ENCODE data around the gene SLC7A8. TPM values are rescaled to one million over a fixed set of nuclear protein-coding genes. Genes with fewer than 3 reads are reported as not detected.
"Not testable (repeated sequence)": the region's sequence is repeated elsewhere in the genome, so short reads cannot be mapped to it uniquely, and the experiment has no call there.

SLC7A8 gene
- total RNA-seq, 1 donor from 2014 or later = 4.7 TPM

DNA sequence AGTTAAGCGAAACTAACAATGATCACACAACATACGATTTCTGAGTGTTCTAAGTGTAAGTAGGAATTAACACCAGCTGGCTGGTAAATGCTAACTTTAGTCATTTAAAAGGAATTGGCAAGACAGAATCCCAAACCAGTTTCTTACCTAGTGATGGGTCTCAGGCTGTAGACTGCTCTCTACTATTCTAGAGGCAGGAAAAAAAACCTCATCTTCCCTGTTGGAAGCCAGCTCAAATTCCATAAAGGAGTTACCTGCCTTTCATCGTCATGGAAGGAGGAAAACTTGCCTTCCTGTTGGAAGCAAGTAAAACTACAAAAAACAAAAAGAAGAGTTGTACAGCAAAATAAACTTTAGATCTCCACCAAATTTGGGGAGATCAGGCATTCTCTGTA, 23.7 kb upstream of the SLC7A8 start:
- H3K4me3 ChIP-seq (ENCODE audit: low read length in 3 of 3) = no peak overlapping the region
- no peak overlapping the region for H3K9ac ChIP-seq (ENCODE audit: low read depth in 1 of 3, low read length in 3 of 3)
- no peaks in the 10 kb centered on the region for H3K9me3 ChIP-seq (ENCODE audit: control insufficient read depth in 3 of 3, low read length in 3 of 3)
- no peak overlapping the region for H3K27ac ChIP-seq (ENCODE audit: low read depth, low read length)
- no peaks in the 10 kb centered on the region for H3K27me3 ChIP-seq (ENCODE audit: control insufficient read depth in 3 of 3, insufficient read depth in 3 of 3, low read length in 3 of 3)
- no peaks in the 10 kb centered on the region for H3K36me3 ChIP-seq (ENCODE audit: control insufficient read depth in 3 of 3, insufficient read depth in 3 of 3, low read length in 3 of 3)
- H3K4me1 ChIP-seq (ENCODE audit: control insufficient read depth in 3 of 3, insufficient read depth in 3 of 3, low read length in 3 of 3) = no peaks in the 10 kb centered on the region

DNA sequence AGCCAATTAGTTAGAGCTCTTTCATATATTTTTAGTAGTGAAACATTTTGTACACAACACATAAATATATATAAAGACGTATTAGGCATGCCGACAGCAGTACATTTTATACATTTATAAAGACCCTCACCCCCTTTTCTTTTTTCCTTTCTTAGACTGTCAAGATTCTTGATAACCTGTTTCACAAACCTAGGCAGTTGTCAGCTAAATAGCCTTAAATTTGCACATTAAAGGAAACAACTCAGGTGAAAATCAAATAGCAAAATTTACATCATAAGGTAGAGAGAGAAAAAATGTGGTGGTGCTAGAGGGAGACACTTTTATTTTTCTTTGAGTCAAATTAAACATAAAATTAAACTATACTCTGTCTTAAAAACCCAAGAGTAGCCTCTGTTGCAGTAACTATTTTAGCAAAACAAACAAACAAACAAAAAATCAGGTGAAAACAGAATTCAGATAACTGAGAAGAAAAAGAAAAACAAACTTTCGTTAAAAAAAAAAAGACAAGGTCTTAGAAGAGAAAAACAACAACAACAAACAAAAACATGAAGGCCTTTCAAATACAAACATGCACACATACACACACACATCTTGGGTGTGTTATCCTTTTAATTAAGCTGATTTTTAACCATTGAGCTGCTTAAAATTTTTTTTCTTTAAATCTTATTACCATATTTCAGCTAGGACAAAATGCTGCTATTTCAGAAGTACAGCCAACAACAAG, 23.1 kb upstream of the SLC7A8 start:
- Histone ChIP-seq H3K9me3 (ENCODE audit: control insufficient read depth in 3 of 3, low read length in 3 of 3) (no peaks in the 10 kb centered on the region), H3K9ac (ENCODE audit: low read depth in 1 of 3, low read length in 3 of 3) (no peak overlapping the region), H3K27me3 (ENCODE audit: control insufficient read depth in 3 of 3, insufficient read depth in 3 of 3, low read length in 3 of 3) (no peaks in the 10 kb centered on the region), H3K27ac (ENCODE audit: low read depth, low read length) (no peak overlapping the region), H3K4me1 (ENCODE audit: control insufficient read depth in 3 of 3, insufficient read depth in 3 of 3, low read length in 3 of 3) (no peaks in the 10 kb centered on the region), H3K36me3 (ENCODE audit: control insufficient read depth in 3 of 3, insufficient read depth in 3 of 3, low read length in 3 of 3) (no peaks in the 10 kb centered on the region), H3K4me3 (ENCODE audit: low read length in 3 of 3) (no peak overlapping the region)

DNA sequence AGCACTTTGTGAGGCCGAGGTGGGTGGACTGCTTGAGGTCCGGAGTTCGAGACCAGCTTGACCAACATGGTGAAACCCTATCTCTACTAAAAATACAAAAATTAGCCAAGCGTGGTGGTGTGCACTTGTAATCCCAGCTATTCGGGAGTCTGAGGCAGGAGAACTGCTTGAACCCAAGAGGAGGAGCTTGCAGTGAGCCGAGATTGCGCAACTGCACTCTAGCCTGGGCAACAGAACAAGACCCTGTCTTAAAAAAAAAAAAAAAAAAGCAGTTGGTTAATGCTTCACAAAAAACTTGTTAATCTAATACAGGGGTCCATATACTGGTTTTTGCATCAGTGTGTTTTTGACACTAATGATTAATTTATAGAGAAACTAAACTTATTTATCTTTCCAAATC, 18.5 kb upstream of the SLC7A8 start:
- Histone ChIP-seq H3K36me3 (ENCODE audit: control insufficient read depth in 3 of 3, insufficient read depth in 3 of 3, low read length in 3 of 3) (no peaks in the 10 kb centered on the region), H3K4me1 (ENCODE audit: control insufficient read depth in 3 of 3, insufficient read depth in 3 of 3, low read length in 3 of 3) (no peaks in the 10 kb centered on the region), H3K9ac (ENCODE audit: low read depth in 1 of 3, low read length in 3 of 3) (no peak overlapping the region), H3K4me3 (ENCODE audit: low read length in 3 of 3) (no peak overlapping the region), H3K27ac (ENCODE audit: low read depth, low read length) (no peak overlapping the region), H3K9me3 (ENCODE audit: control insufficient read depth in 3 of 3, low read length in 3 of 3) (no peaks in the 10 kb centered on the region), H3K27me3 (ENCODE audit: control insufficient read depth in 3 of 3, insufficient read depth in 3 of 3, low read length in 3 of 3) (no peaks in the 10 kb centered on the region)

DNA sequence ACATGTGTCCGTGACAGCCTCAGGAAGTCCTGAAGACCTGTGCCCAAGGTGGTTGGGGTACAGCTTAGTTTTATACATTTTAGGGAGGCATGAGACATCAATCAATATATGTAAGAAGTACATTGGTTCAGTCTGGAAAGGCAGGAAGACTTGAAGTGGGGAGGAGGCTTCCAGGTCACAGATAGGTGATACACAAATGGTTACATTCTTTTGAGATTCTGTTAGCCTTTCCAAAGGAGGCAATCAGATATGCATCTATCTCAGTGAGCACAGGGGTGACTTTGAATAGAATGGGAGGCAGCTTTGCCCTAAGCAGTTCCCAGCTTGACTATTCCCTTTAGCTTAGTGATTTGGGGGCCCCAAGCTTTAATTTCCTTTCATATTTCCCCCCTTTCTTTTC, 15.7 kb upstream of the SLC7A8 start:
- not testable (repeated sequence) for H3K27me3 ChIP-seq (ENCODE audit: control insufficient read depth in 3 of 3, insufficient read depth in 3 of 3, low read length in 3 of 3); H3K4me1 ChIP-seq (ENCODE audit: control insufficient read depth in 3 of 3, insufficient read depth in 3 of 3, low read length in 3 of 3); H3K9ac ChIP-seq (ENCODE audit: low read depth in 1 of 3, low read length in 3 of 3); H3K36me3 ChIP-seq (ENCODE audit: control insufficient read depth in 3 of 3, insufficient read depth in 3 of 3, low read length in 3 of 3); H3K9me3 ChIP-seq (ENCODE audit: control insufficient read depth in 3 of 3, low read length in 3 of 3); H3K27ac ChIP-seq (ENCODE audit: low read depth, low read length); H3K4me3 ChIP-seq (ENCODE audit: low read length in 3 of 3)

DNA sequence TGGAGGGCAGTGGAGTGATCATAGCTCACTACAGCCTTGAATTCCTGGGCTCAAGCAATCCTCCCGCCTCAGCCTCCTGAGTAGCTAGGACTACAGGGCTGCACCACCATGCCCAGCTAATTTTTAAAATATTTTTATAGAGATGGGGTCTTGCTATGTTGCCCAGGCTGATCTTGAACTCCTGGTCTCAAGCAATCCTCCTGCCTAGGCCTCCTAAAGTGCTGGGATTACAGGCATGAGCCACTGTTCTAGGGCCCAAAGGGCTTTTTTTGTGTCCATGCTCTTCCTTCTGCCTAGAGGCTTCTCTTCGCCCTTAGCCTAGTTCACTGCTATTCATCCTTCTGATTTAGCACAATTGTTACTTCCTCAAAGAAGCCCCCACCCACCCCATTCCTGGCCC, 13.0 kb upstream of the SLC7A8 start:
- not testable (repeated sequence) for H3K9me3 ChIP-seq (ENCODE audit: control insufficient read depth in 3 of 3, low read length in 3 of 3); H3K36me3 ChIP-seq (ENCODE audit: control insufficient read depth in 3 of 3, insufficient read depth in 3 of 3, low read length in 3 of 3); H3K27me3 ChIP-seq (ENCODE audit: control insufficient read depth in 3 of 3, insufficient read depth in 3 of 3, low read length in 3 of 3); H3K4me1 ChIP-seq (ENCODE audit: control insufficient read depth in 3 of 3, insufficient read depth in 3 of 3, low read length in 3 of 3); H3K4me3 ChIP-seq (ENCODE audit: low read length in 3 of 3); H3K27ac ChIP-seq (ENCODE audit: low read depth, low read length); H3K9ac ChIP-seq (ENCODE audit: low read depth in 1 of 3, low read length in 3 of 3)

DNA sequence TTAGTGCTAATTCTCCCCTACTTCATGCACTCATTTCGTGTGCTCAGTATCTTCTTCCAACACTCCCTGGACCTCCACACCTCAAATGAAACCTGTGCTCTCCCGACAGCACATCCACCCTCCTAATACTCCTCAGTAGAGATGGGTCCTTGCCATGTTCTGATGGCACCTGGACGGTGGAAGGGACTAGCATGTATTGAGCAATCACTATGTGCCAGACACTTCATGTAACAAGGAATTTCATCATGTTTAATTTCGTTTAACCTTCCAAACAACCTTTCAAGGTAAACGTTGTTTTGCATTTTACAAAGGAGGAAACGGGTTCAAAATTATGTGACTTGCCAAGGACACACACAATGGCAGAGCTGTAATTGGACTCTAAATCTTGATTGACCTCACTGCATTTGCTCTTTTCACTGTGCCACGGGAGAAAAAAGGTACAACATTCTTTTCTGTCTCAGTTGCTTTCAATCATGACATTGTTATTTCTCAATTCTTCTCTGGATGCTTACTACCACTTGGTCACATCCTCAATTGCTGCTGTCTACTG, 12.2 kb upstream of the SLC7A8 start:
- no peak overlapping the region for H3K27ac ChIP-seq (ENCODE audit: low read depth, low read length)
- no peak overlapping the region for H3K4me3 ChIP-seq (ENCODE audit: low read length in 3 of 3)
- no peaks in the 10 kb centered on the region for H3K9me3 ChIP-seq (ENCODE audit: control insufficient read depth in 3 of 3, low read length in 3 of 3)
- no peaks in the 10 kb centered on the region for H3K4me1 ChIP-seq (ENCODE audit: control insufficient read depth in 3 of 3, insufficient read depth in 3 of 3, low read length in 3 of 3)
- H3K9ac ChIP-seq (ENCODE audit: low read depth in 1 of 3, low read length in 3 of 3) = no peak overlapping the region
- H3K27me3 ChIP-seq (ENCODE audit: control insufficient read depth in 3 of 3, insufficient read depth in 3 of 3, low read length in 3 of 3) = no peaks in the 10 kb centered on the region
- no peaks in the 10 kb centered on the region for H3K36me3 ChIP-seq (ENCODE audit: control insufficient read depth in 3 of 3, insufficient read depth in 3 of 3, low read length in 3 of 3)

DNA sequence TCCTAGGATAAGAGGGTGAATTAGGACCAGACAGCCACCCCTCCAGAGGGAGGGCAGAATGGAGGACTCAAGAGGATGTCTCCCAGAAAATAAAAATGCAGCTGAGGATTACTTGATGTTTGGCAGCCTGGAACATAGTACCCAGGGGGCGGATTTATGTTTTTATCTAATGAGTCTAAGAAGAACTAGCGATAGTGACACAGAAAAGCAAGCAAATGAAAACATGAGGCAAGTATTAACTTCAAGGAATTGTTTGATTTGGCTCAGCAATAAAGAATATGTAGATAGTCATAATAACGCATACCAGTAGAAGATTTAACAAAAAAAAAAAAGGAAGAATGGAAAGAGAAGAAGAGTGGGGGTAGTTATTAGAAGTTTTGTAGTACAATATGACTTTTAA, 10.0 kb upstream of the SLC7A8 start:
- no peaks in the 10 kb centered on the region for H3K4me1 ChIP-seq (ENCODE audit: control insufficient read depth in 3 of 3, insufficient read depth in 3 of 3, low read length in 3 of 3)
- no peak overlapping the region for H3K27ac ChIP-seq (ENCODE audit: low read depth, low read length)
- no peaks in the 10 kb centered on the region for H3K27me3 ChIP-seq (ENCODE audit: control insufficient read depth in 3 of 3, insufficient read depth in 3 of 3, low read length in 3 of 3)
- no peak overlapping the region for H3K9ac ChIP-seq (ENCODE audit: low read depth in 1 of 3, low read length in 3 of 3)
- no peaks in the 10 kb centered on the region for H3K36me3 ChIP-seq (ENCODE audit: control insufficient read depth in 3 of 3, insufficient read depth in 3 of 3, low read length in 3 of 3)
- no peaks in the 10 kb centered on the region for H3K9me3 ChIP-seq (ENCODE audit: control insufficient read depth in 3 of 3, low read length in 3 of 3)
- no peak overlapping the region for H3K4me3 ChIP-seq (ENCODE audit: low read length in 3 of 3)

DNA sequence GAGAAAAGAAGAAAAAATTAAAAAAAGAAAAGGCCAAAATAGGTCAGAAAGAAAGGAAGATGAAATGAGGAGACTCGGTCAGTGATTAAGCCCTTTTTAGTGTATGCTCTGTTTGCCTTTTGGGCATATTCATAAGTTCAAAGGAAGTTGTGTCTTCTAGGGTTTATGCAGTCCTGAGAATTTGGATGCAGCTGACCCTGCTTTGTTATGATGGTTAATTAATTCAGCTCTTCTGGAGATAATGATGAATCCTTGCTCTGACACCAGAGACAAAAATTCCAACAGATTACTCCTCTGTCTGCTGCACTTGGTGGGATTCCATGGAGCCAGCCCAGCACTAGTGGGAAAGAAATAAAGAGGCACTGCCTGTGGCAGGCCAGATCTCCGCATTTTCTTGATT, 4.5 kb upstream of the SLC7A8 start:
- no peak overlapping the region for H3K4me3 ChIP-seq (ENCODE audit: low read length in 3 of 3)
- peaks cover 0 to 7% (median 0%) of the 10 kb centered on the region in 3 donors for H3K4me1 ChIP-seq (ENCODE audit: control insufficient read depth in 3 of 3, insufficient read depth in 3 of 3, low read length in 3 of 3)
- H3K27me3 ChIP-seq (ENCODE audit: control insufficient read depth in 3 of 3, insufficient read depth in 3 of 3, low read length in 3 of 3) = no peaks in the 10 kb centered on the region
- no peaks in the 10 kb centered on the region for H3K9me3 ChIP-seq (ENCODE audit: control insufficient read depth in 3 of 3, low read length in 3 of 3)
- no peak overlapping the region for H3K27ac ChIP-seq (ENCODE audit: low read depth, low read length)
- H3K36me3 ChIP-seq (ENCODE audit: control insufficient read depth in 3 of 3, insufficient read depth in 3 of 3, low read length in 3 of 3) = no peaks in the 10 kb centered on the region
- no peak overlapping the region for H3K9ac ChIP-seq (ENCODE audit: low read depth in 1 of 3, low read length in 3 of 3)

DNA sequence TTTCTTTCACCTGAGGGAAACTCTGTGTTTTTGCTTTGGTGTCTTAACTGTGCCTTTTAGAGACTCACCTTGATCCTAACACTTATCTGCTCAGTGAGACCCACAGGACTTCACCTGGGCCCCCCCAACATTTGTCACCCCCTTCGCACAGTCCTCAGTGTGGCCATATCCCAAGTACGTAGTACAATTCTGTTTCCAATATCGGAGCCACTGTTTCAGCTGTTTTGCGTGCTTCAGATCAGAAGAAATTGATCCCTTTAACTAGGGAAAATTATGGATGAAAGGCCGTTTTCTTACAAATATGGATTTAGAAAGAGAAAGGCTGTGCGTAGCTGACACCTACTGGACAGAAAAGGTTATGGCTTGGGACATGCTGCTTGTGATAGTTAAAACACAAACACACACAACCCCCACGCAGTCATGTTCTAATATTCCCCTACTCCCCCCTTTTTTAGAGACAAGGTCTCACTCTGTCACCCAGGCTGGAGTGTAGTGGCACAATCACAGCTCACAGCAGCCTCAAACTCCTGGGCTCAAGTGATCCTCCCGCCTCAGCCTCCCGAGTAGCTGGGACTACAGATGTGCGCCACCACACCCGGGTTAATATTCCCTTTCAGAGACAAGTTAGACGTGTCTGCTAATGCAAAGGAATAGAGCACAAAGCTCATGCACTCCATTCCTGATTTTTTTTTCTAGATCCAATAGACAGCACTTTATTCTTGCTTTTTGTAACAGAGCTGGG, 3.6 kb upstream of the SLC7A8 start:
- Histone ChIP-seq H3K27me3 (ENCODE audit: control insufficient read depth in 3 of 3, insufficient read depth in 3 of 3, low read length in 3 of 3) (no peaks in the 10 kb centered on the region), H3K36me3 (ENCODE audit: control insufficient read depth in 3 of 3, insufficient read depth in 3 of 3, low read length in 3 of 3) (no peaks in the 10 kb centered on the region), H3K27ac (ENCODE audit: low read depth, low read length) (no peak overlapping the region), H3K4me3 (ENCODE audit: low read length in 3 of 3) (no peak overlapping the region), H3K9ac (ENCODE audit: low read depth in 1 of 3, low read length in 3 of 3) (peak overlapping the region in 1 of 3 donors; percentile 27), H3K4me1 (ENCODE audit: control insufficient read depth in 3 of 3, insufficient read depth in 3 of 3, low read length in 3 of 3) (peaks cover 4 to 13% (median 8%) of the 10 kb centered on the region in 3 donors), H3K9me3 (ENCODE audit: control insufficient read depth in 3 of 3, low read length in 3 of 3) (no peaks in the 10 kb centered on the region)

DNA sequence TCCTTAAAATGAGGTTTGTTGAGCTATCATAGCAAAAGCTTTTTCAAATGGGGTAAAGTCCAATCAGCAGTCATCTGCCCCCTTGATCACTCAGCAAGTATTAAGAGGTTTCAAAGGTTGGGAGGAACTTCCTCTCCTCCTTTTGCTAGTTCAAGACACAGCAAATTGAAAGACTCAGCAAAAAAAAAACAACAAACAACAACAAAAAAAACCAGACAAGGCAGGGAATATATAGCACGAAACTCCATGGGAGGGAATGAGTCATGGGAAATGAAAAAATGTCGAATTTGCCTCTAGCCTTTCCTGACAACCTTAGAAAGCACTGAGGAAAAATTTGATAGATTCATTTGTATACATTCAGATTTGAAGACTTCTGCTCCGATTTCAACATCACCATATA, 1.6 kb upstream of the SLC7A8 start:
- Histone ChIP-seq H3K36me3 (ENCODE audit: control insufficient read depth in 3 of 3, insufficient read depth in 3 of 3, low read length in 3 of 3) (no peaks in the 10 kb centered on the region), H3K27ac (ENCODE audit: low read depth, low read length) (no peak overlapping the region), H3K4me1 (ENCODE audit: control insufficient read depth in 3 of 3, insufficient read depth in 3 of 3, low read length in 3 of 3) (peaks cover 14 to 24% (median 14%) of the 10 kb centered on the region in 3 donors), H3K9ac (ENCODE audit: low read depth in 1 of 3, low read length in 3 of 3) (no peak overlapping the region), H3K27me3 (ENCODE audit: control insufficient read depth in 3 of 3, insufficient read depth in 3 of 3, low read length in 3 of 3) (peaks cover 0 to 7% (median 2%) of the 10 kb centered on the region in 3 donors), H3K4me3 (ENCODE audit: low read length in 3 of 3) (no peak overlapping the region), H3K9me3 (ENCODE audit: control insufficient read depth in 3 of 3, low read length in 3 of 3) (no peaks in the 10 kb centered on the region)

Measured in skeletal muscle tissue (tissue), 4 donors.